ENCODE results near the gene COL18A1. TPM values are rescaled to one million over a fixed set of nuclear protein-coding genes. Genes with fewer than 3 reads are reported as not detected.

Gene COL18A1
- total RNA-seq, 1 experiment from 2014 or later = 72.9 TPM

DNA sequence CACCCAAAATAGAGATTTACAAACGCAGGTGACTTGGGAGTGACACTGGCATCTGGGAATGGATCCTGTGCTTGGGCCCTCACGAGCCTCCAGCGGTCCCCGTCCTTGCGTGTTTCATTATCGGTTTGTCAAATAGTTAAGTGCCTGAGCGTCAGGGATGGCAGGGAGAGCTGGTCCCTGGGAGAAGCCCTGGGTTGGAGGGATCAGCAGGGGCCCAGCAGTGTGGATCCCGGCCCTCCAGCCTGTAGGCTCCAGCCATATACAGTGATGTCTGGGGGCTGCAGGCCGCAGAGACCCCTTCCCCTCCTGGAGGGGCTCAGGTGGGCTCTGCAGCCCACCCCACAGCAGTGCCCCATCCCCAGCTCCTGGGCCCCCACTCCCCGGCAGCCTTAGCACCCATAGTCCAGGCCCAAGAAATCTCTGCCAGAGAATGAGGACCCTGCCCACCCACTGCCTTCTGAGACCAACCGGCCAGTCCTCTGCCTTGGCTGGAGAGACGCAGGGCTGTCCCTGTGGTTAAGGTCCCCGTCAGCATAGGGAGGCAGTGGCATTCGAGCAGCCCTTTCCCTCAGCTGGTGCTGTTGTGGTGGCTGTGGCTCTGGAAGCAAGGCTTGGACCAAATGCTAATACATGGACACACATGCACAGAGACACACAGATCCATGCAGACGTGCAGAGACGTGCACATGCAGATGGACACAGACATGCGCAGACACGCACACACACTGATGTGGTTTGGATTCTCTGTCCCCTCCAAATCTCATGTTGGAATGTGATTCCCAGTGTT, 139.7 kb downstream of the COL18A1 start:
- no peak for DNase-seq (ENCODE audit: low spot score)

DNA sequence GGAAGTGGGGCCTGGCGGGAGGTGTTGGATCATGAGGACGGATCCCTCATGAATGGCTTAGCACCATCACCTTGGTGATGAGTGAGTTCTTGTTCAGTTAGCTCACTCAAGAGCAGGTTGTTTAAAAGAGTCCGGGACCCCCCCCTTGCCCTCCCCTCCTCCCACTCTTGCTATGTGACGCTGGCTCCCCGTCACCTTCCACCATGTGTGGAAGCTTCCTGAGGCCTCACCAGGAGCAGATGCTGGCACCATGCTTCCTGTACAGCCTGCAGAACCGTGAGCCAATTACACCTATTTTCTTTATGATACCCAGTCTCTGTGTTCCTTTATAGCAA, 140.2 kb downstream of the COL18A1 start:
- no peak for DNase-seq (ENCODE audit: low spot score)

DNA sequence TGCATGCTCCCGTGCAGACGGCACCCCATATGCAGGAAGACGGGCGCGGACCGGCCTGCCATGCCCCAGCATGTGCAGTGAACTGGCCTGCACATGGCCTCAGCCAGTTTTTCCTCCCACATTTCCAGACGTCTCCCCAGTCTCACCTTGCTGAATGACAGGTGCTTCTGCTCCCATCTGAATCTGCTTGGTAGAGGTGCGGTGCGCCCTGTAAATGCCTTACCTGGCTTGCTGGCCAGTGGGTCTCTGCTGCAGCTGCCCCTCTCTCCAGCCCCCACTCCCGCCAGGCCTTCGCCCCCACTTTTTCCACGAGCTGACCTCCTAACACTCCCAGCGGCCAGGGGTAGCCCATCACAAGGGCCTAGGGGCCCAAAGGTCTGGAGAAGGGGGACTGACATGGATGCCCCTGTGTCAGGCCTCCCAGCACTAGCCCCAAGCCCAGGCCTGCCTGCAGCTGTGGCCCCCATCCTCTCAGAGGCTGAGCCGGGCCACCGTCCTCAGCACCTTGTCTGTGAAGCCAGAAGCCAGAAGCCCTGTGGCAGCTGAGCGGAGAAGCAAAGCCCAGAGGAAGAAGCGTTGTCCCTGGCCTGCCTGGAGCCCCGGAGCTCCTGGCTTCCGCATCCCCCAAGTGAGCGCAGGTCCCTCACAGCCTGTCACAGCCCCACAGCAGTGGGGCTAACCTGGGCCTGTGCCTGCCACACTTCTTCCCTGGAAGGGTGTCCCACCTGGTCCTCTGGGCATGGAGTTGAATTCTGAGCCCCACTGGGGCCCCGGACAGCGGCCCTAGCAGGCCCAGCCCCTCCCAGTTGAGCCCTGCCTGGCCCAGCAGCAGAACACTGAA, 140.9 kb downstream of the COL18A1 start:
- DNase-seq (ENCODE audit: low spot score) = no peak

- no peak for DNase-seq (ENCODE audit: low spot score)
Measured at GRCh38 chr21:45546636-45547544, 141.9 kb downstream of the COL18A1 start.

- DNase-seq (ENCODE audit: low spot score) = no peak
Measured at GRCh38 chr21:45547545-45547900, 142.6 kb downstream of the COL18A1 start.

GRCh38 chr21:45548711-45549491, 143.9 kb downstream of the COL18A1 start:
- DNase-seq (ENCODE audit: low spot score) = no peak

DNA sequence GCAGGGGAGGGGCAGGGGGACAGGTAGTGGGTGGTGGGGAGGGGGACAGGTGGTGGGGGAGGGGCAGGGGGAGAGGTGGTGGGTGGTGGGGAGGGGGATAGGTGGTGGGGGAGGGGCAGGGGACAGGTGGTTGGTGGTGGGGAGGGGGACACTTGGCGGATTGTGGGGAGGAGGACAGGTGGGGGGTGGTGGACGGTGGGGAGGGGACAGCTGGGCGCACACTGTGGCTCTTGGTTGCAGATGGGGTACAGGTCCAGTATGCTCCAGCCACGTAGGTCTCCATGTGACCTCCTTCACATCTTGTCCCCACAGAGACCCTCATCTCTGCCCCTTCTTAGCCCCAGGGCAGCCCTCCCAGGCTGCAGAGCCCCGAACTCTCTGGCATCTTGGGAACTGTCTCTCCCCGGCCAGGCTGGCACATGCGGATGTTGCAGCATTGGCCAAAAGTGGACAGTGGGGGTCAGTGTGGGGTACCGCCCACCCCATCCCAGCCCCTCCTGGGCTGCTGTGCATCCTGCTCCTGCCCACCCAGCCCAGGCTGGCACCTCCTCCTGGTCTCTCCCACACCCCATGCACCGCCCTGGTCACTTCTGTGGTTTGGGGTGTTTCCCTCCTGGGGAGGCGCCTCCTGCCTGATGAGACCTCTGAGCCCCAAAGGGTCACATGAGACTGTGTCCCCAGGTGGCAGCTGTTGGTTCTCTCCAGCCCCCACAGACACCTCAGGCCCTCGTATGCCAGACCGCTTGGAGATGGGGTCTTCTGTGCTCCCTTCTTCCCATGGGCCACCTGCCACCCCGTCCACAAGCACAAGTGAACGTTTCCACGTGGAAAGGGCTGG, 144.9 kb downstream of the COL18A1 start:
- no peak for DNase-seq (ENCODE audit: low spot score)

GRCh38 chr21:45550522-45551210, 145.7 kb downstream of the COL18A1 start:
- no peak for DNase-seq (ENCODE audit: low spot score)

- DNase-seq (ENCODE audit: low spot score) = peak; percentile 88
Measured at GRCh38 chr21:45551316-45551715, 146.4 kb downstream of the COL18A1 start.

DNA sequence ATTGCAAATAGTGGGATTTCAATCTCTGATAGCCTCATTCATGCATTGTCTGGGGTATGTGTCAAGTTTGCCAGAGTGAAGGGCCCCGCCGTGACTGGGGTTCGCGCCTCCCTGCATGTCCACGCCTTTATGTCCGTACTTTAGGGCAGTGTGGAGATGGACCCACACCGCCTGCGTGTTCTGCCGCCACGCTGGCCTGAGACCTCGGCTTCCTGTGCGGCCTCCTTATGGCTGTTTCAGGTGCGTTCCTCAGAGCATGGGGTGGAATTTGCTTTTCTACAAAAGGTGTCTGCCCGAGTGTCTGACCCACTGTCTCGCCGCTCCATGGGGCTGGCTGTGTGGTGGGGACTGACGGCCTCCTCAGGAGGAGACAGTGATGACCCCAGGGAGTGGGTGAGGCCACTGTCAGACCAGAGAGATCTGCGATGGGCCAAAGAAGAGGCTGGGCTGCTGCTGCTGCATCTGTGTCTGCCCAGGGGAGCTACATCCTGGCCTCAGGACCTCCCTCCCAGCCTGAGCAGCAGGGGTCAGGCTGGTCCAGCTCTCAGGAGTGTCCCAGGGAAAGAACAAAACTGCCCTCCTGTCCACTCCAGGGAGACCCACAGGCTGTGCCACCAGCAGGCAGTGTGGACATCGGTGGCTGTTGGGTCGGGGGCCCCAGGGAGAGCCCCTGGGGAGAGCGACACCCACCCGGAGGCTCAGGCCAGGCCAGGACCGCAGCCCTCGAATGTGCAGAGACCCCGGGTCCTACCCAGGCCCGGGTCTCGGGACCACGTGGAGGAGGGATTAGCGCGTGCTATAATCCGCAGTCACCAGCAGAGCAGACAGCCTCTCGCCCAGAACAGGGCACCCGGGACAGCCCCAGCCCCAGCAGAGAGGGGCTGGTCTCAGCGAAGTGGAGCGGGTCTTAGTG, 147.1 kb downstream of the COL18A1 start:
- no peak for DNase-seq (ENCODE audit: low spot score)

DNA sequence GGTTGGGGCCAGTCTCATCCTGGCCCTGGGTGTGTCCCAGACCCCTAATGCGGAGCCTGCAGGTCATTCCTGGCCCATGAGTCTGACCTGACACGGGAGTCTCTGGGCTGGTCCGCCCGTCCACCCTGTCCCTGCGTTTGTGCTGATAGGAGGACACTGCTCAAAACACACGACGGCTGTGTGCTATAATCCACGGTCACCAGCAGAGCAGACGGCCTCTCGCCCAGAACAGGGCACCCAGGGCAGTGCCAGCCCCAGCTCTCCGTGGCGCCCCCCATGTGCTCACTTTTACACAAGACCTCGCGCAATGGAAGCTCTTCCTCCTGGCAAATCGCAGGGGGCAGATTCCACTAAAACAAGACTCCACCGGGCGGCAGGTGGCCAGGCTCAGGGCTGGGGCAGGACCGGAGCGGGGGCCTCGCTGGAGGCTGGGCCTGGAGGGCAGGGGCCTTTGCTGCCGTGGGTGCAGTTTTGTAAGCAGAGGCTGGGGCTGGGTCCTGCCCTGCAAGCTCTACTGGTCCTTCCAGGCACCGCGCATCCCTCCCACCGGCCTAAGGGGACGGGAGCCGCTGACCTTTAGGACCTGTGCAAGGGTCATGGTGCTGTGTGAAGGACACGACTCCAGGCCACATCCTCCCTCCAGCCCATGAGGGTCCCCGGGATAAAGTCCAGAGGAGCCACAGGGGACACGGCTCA, 147.9 kb downstream of the COL18A1 start:
- no peak for DNase-seq (ENCODE audit: low spot score)

DNA sequence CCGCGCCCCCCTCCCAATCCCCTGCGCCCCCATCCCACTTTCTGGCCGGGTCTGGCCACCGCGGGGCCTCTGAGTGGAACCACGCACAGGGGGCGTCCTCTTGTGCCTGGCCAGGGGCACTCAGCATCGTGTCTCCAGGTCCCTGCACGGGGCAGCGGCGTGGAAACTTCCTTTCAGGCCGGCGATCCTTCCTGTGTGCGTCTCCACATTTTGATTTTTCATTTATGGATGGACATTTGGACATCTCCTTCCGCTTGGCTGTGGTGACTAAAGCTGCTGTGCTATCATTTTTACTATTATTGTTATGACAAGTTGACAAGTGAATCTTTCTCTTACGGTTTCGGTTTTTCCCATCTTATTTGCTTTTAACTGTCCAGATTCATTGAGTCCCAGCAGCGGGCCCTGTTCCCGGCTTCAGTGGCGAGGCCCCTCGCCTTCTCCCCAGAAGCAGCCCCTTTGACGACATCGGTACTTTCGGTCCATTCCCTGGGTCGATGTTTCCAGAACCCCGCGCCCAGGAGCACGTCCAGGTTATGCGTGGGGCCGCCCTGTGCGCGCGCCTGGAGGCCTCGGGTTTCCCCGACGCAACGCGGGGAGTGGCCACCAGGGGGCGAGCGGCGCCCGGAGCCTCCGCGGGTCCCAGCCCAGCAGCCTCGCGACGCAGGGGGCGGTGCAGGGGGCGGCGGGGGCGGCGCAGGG, 149.7 kb downstream of the COL18A1 start:
- peak; percentile 46 for DNase-seq (ENCODE audit: low spot score)

GRCh38 chr21:45555251-45555556, 150.2 kb downstream of the COL18A1 start:
- no peak for DNase-seq (ENCODE audit: low spot score)

GRCh38 chr21:45555557-45556301, 150.8 kb downstream of the COL18A1 start:
- peak; percentile 81 for DNase-seq (ENCODE audit: low spot score)

- no peak for DNase-seq (ENCODE audit: low spot score)
Measured at GRCh38 chr21:45556302-45556644, 151.3 kb downstream of the COL18A1 start.

DNA sequence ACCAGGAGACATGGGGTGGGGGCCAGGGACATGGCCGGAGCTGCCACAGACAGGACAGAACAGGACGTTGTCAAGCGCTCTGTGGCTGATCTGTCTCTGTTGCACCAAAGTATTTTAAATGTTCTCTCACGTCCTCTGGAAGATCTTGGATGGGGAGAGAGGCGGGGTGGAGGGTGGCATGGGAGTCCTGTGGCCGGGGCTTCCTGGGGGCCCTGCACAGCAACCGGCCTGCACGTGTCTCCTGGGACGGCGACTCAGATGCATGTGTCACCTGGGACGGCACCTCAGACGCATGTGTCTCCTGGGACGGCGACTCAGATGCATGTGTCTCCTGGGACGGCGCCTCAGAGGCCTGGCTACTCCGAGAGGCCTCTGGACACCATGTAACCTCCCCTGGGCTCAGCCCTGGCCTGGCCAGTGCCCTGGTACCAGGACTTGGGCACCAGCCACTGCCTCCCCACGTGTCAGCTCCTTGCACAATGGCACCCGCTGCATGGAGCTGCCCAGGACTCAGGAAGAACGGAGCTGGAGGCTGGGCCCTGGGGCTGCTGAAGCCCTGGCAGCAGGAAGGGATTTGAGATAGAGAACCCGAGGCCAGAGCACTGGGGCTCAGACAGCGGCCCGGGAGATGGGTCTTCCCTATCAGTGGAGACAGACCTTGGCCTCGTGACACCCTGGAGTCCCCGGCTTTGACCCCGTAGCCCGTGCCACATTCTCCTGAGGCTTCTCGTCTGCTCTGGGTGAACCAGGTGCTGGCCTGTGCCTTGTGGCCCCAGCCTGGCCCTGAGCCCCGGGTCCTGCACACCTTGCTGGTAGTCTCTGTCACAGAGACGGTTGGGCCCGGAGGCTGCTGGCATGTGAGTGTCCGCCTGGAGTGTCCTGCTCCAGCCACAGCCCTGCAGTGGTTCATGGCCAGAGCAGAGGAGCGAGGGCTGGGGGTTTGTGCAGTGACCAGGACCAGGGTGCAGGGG, 152.0 kb downstream of the COL18A1 start:
- DNase-seq (ENCODE audit: low spot score) = no peak

Data from A172 (cell line).